ENCODE data around the gene FOXB1. TPM values are rescaled to one million over a fixed set of nuclear protein-coding genes. Genes with fewer than 3 reads are reported as not detected.
A peak's percentile ranks its signal among the peaks of the same experiment; 100 is the strongest.

FOXB1 gene
- not detected in 2 replicates for total RNA-seq (2011; cell fraction: chromatin; rRNA removed; ENCODE audit: low replicate concordance)
- not detected in 2 replicates for total RNA-seq (2011; cell fraction: nucleolus; rRNA removed)
- not detected in 2 replicates for total RNA-seq (2011; cell fraction: nucleoplasm; rRNA removed)
- total RNA-seq (2014; rRNA removed) (not detected in 2 replicates), total RNA-seq (2014; rRNA removed; fragmentation: Illumina TruSeq; extraction: Trizol) (not detected in 2 replicates), total RNA-seq (2015; rRNA removed; fragmentation: Illumina TruSeq; extraction: Trizol) (not detected in 2 replicates), total RNA-seq (2021) (not detected in 2 replicates), polyA plus RNA-seq (2011; rRNA removed) (not detected in 2 replicates), polyA plus RNA-seq (2014; fragmentation: Illumina TruSeq; extraction: Trizol) (not detected in 2 replicates), polyA plus RNA-seq (2014; fragmentation: Nextera tagmentation; extraction: Ambion mirVana) (not detected), polyA plus RNA-seq (2014; rRNA removed) (not detected in 2 replicates), polyA minus RNA-seq (2011; rRNA and poly(A)+ RNA removed) (not detected in 2 replicates), Bru-seq, nascent RNA (not detected), BruChase-seq, experiment 1, labeled RNA remaining after a 2-hour chase (not detected), BruChase-seq, experiment 2, labeled RNA remaining after a 6-hour chase (not detected)
- not detected in 2 replicates for polyA plus RNA-seq (2011; cell fraction: cytosol; rRNA removed)
- not detected in 2 replicates for polyA plus RNA-seq (2011; cell fraction: nucleus; rRNA removed)
- not detected in 2 replicates for polyA plus RNA-seq (2012)
- polyA minus RNA-seq (2011; cell fraction: cytosol; rRNA and poly(A)+ RNA removed): not detected in 2 replicates
- polyA minus RNA-seq (2011; cell fraction: nucleus; rRNA and poly(A)+ RNA removed): not detected in 2 replicates
- long read RNA-seq, experiment 1: 0 reads
- long read RNA-seq, experiment 2: 0 reads
- long read RNA-seq, experiment 3: 0 reads

DNA sequence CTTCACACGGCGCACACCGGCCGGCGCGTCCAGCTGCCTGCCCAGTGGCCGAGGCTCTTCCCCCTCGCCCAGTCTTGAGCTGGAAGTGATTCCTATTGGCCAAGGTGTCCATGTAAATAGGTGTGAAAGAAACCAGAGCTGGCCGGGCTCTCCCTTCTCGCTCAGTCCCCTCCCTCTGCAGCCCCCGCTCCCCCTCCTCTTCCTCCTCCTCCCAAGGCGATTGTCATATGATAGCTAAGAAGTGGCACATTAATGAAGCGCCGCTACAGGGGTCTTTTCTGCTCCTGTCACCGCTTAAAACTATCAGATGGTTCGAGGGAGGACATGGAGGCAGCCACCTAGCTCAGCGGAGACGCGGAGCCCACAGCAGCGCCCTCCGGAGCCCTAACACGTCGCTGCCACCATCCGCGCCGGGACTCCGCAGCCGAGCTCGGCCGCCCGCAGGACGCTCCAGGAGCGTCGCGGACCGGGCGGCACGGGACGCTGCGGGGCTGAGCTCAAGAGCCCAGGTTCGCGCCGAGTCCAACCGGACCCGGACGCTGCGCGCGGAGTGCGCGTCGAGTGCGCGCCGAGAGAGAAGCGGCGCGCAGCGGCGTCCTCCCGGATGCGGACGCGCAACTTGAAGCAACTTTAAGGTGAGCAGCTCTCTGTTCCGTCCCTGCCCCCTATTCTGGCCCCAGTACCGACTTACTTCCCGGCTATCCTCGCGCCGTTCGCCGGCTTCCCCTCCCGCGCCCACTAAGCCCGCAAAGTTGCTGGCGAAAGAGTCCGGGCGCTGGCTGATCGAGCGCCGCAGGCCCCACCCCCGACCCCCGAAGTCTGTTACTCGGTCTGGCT lies at the start of gene FOXB1:
Gene FOXB1, plus strand, starts transcription at position 303 of the 837 bp plus-strand sequence. CDS start 653 bp downstream, outside the sequence.
- Histone ChIP-seq H3K36me3 (ENCODE audit: control insufficient read depth, insufficient read depth, low read length) (no peaks in the 10 kb centered on the region), H2AFZ (ENCODE audit: low read depth, low read length) (no peak within 1 kb of the TSS), H3K27ac (ENCODE audit: extremely low read depth, low read depth, low read length) (no peak within 1 kb of the TSS), H3K4me3 (no peak within 1 kb of the TSS), H3K4me2 (ENCODE audit: insufficient read depth, low read length) (no peak within 1 kb of the TSS), H3K9me1 (ENCODE audit: control insufficient read depth, insufficient read depth, low read length) (no peaks in the 10 kb centered on the region), H3K9ac (ENCODE audit: insufficient read depth in 1 of 2, low read depth in 2 of 2, low read length in 2 of 2) (no peak within 1 kb of the TSS), H4K20me1 (replicated peaks; ENCODE audit: control insufficient read depth, insufficient read depth, low read length) (no peaks in the 10 kb centered on the region), H3K79me2 (ENCODE audit: control insufficient read depth, insufficient read depth, low read length) (no peaks in the 10 kb centered on the region), H3K4me1 (replicated peaks in 1 of 2; ENCODE audit: control insufficient read depth in 2 of 2, insufficient read depth in 2 of 2, low read length in 2 of 2) (peaks cover 0 to 12% of the 10 kb centered on the region in 2 experiments; a peak in 2 of 5 replicates), H3K27me3 (ENCODE audit: control insufficient read depth in 2 of 2, insufficient read depth in 2 of 2, low read length in 2 of 2) (peaks cover 14 to 46% of the 10 kb centered on the region in 2 experiments), H3K9me3 (replicated peaks; ENCODE audit: control insufficient read depth, insufficient read depth, low read depth, low read length) (no peaks in the 10 kb centered on the region)
- in situ Hi-C loops (cut with MboI) (no loop called here), intact Hi-C loops (cut with micrococcal nuclease) (no loop called here)
- FAIRE-seq: no peak
- no peak for ATAC-seq
- ChIA-PET CTCF (ENCODE audit: low intra/inter-chr PET ratio) (no interaction called here), POLR2A (interaction anchor here (1.6 kb wide), 1 partner anchor 12 kb away, joined by 4 read pairs; no protein-coding TSS in a partner anchor)
- TF ChIP-seq, protein P1, sequence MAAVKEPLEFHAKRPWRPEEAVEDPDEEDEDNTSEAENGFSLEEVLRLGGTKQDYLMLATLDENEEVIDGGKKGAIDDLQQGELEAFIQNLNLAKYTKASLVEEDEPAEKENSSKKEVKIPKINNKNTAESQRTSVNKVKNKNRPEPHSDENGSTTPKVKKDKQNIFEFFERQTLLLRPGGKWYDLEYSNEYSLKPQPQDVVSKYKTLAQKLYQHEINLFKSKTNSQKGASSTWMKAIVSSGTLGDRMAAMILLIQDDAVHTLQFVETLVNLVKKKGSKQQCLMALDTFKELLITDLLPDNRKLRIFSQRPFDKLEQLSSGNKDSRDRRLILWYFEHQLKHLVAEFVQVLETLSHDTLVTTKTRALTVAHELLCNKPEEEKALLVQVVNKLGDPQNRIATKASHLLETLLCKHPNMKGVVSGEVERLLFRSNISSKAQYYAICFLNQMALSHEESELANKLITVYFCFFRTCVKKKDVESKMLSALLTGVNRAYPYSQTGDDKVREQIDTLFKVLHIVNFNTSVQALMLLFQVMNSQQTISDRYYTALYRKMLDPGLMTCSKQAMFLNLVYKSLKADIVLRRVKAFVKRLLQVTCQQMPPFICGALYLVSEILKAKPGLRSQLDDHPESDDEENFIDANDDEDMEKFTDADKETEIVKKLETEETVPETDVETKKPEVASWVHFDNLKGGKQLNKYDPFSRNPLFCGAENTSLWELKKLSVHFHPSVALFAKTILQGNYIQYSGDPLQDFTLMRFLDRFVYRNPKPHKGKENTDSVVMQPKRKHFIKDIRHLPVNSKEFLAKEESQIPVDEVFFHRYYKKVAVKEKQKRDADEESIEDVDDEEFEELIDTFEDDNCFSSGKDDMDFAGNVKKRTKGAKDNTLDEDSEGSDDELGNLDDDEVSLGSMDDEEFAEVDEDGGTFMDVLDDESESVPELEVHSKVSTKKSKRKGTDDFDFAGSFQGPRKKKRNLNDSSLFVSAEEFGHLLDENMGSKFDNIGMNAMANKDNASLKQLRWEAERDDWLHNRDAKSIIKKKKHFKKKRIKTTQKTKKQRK (IDR thresholded peaks at IDR 0.05; ENCODE audit: borderline replicate concordance, low read depth, low read length): no peak
- TF ChIP-seq, protein P2, sequence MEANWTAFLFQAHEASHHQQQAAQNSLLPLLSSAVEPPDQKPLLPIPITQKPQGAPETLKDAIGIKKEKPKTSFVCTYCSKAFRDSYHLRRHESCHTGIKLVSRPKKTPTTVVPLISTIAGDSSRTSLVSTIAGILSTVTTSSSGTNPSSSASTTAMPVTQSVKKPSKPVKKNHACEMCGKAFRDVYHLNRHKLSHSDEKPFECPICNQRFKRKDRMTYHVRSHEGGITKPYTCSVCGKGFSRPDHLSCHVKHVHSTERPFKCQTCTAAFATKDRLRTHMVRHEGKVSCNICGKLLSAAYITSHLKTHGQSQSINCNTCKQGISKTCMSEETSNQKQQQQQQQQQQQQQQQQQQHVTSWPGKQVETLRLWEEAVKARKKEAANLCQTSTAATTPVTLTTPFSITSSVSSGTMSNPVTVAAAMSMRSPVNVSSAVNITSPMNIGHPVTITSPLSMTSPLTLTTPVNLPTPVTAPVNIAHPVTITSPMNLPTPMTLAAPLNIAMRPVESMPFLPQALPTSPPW (CRISPR knock-in tag; IDR thresholded peaks at IDR 0.05): peak; percentile 69; the same call in 1 of the 2 replicates
- no TSS peak for BruUV-seq (replicated peaks)
- WGBS (ENCODE audit: insufficient coverage, low coverage, missing lambda C conversion rate): 61% methylated on average over 28 of the region's 84 CpGs
- no peak for DNase-seq (ENCODE audit: extremely low read depth in 1 of 4, low spot score in 3 of 4)
